Astrocyte of the spinal cord (primary cell): ENCODE data around the gene PROC.

Source experiments
- DNase-seq: peaks from one replicate; pipeline ENCODE4 v3.0.0; 2011; ENCODE audit warnings: low read depth, low spot score
- H3K4me3 ChIP-seq: 2 replicates; pipeline ENCODE4 v1.5.1; 2011; ENCODE audit warnings: low read depth, mild to moderate bottlenecking, low read length, moderate library complexity
- CTCF ChIP-seq: IDR thresholded peaks from 2 replicates; pipeline ENCODE4 v1.5.1; 2012; ENCODE audit warnings: low read depth, mild to moderate bottlenecking, low read length, inconsistent platforms
- in situ Hi-C: cut with HindIII; loops from 2 replicates; pipeline ENCODE4 v1.10.0; 2017; ENCODE audit warnings: low sequenced_read_pairs

Gene PROC

GRCh38 chr2:127418300-127419111 lies at the start of gene PROC:
TSS of gene PROC (plus strand) at chr2:127418427. CDS start at chr2:127419943, 1,516 bp downstream.
- in situ Hi-C loops: no loop called here
- H3K4me3 ChIP-seq: no peak within 1 kb of the TSS
- no peak for TF ChIP-seq CTCF
- DNase-seq: no peak

GRCh38 chr2:127370010-127370409 lies 48.2 kb upstream of the PROC start:
- DNase-seq: no peak
- in situ Hi-C loops: no loop called here
- no peak overlapping the region for H3K4me3 ChIP-seq
- no peak for TF ChIP-seq CTCF

GRCh38 chr2:127371037-127371436 lies 47.2 kb upstream of the PROC start:
- H3K4me3 ChIP-seq: no peak overlapping the region
- TF ChIP-seq CTCF: no peak
- no peak for DNase-seq
- in situ Hi-C loops: no loop called here

- no peak for DNase-seq
- H3K4me3 ChIP-seq: no peak overlapping the region
- in situ Hi-C loops: no loop called here
- no peak for TF ChIP-seq CTCF
These were observed 44.7 kb upstream of the PROC start for GRCh38 chr2:127373362-127374083.

- DNase-seq: no peak
- no peak for TF ChIP-seq CTCF
- in situ Hi-C loops: no loop called here
- no peak overlapping the region for H3K4me3 ChIP-seq
These were observed 42.0 kb upstream of the PROC start for GRCh38 chr2:127376257-127376656.

GRCh38 chr2:127377262-127377661 lies 41.0 kb upstream of the PROC start:
- in situ Hi-C loops: no loop called here
- H3K4me3 ChIP-seq: no peak overlapping the region
- DNase-seq: no peak
- TF ChIP-seq CTCF: no peak
